HG02870 (cell line): ENCODE results near the gene PPM1H.
"Not testable (repeated sequence)": the region's sequence is repeated elsewhere in the genome, so short reads cannot be mapped to it uniquely, and the experiment has no call there.

Experiments
- ATAC-seq: cut with Tn5 transposase; IDR thresholded peaks from one replicate; pipeline ENCODE4 v1.9.1; 2021; ENCODE audit warnings: mild to moderate bottlenecking, moderate library complexity; ENCODE audit not compliant: unreplicated experiment

The PPM1H gene

GRCh38 chr12:62739266-62740015 lies 195.5 kb downstream of the PPM1H start:
- ATAC-seq, result no peak

DNA sequence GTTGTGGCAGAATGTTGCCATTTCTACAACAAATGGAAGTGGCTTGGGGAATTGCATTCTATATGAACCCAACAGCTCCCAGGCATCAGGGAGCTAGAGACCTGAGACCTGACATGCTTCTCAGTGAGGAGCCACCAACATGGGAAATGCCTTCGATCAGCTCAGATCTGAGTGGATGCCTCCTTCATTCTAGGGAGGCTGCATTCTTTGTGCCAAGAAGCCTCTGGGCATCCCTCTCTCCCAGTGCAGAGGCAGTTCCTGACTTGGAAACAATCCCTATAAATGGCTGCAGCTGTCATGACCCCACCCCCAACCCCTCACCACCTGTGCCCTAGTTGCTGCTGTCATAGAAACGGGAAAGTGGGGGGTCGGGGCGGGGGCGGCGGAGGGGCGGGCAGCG lies 196.3 kb downstream of the PPM1H start:
- no peak for ATAC-seq

- no peak for ATAC-seq
Measured at GRCh38 chr12:62738105-62738504, 196.8 kb downstream of the PPM1H start.

DNA sequence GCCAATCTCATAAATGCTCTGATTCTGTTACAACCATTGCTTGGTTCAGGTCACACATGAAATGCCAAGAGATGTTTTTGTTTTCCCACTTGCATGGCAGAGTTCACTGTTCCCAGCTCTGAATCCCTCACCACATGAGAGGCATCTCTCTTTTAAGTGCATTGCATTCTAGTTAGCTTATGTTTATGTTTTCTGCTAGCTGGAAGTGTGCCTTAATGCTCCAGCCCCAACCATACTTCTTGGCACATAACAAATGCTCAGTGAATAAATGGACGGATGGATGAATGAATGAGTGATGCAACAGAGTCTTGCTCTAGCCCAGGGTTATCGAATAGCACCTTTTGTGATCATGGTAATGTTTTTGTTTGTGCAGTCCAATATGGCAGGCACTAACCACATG lies 197.3 kb downstream of the PPM1H start:
- ATAC-seq, result no peak

DNA sequence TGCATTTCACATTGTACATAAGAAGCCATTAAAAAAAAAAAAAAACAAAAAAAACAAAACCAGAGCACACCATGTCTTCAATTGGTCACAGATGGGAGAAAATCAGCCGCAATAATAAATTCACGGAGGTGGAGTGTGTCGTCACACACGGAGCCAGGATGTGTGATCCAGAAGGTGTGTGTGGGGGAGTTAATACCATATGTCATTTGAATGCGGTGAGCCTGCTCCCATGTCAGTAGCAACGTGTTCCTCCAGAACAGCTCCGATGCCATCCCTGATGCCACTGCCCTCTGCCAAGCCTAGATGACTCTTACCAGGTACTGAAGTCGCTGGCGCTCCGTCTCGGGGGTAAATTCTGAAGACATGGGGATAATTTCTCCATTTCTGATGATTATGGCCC lies 197.8 kb downstream of the PPM1H start:
- no peak for ATAC-seq

DNA sequence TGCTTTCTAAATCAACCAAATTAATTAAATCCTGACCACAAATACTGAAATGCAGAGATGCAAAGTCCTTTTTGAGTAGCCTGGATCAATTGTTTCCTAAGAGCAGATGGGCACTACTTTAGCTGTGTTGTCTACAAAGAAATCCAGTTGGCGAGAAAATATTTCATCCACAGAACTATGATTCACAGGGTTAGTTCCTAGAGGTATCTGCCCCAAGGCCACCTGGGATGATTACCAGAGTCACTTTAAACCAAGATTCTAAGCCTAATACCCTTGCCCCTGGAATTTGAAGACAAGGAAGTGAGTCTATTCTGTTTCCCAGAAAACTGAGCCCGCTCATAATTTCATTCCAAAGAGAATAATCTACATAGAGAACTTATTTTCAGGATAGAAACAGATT lies 198.4 kb downstream of the PPM1H start:
- ATAC-seq, result no peak

DNA sequence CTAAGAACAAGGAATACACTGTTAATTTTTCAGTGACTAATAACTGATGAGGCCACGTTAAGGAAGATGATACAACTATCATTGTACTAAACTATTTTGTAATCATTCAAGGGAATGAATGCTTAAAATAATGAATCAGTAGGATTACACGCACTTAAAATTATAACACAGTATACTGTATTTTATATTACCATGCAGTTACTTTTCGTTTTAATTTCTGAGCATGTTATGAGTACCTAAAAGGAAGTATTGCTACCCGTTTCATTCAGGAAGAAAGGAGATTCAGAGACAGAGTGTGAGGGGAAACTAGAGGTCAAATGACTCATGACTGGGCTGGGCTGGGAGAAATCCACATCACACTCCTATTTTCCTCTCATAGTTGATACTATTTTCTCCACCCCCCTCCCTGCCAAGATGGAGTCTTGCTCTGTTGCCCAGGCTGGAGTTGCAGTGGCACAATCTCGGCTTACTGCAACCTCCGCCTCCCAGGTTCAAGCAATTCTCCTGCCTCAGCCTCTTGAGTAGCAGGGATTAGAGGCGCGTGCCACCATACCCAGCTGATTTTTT lies 202.0 kb downstream of the PPM1H start:
- ATAC-seq, result peak; percentile 47

GRCh38 chr12:62731055-62731820 lies 203.7 kb downstream of the PPM1H start:
- ATAC-seq, result peak; percentile 47

GRCh38 chr12:62730649-62731048 lies 204.3 kb downstream of the PPM1H start:
- ATAC-seq, result no peak

GRCh38 chr12:62729579-62730544 lies 205.1 kb downstream of the PPM1H start:
- ATAC-seq, result not testable (repeated sequence)

- ATAC-seq, result no peak
Measured at GRCh38 chr12:62728741-62729140, 206.2 kb downstream of the PPM1H start.

- ATAC-seq, result no peak
Measured at GRCh38 chr12:62726471-62726980, 208.4 kb downstream of the PPM1H start.

DNA sequence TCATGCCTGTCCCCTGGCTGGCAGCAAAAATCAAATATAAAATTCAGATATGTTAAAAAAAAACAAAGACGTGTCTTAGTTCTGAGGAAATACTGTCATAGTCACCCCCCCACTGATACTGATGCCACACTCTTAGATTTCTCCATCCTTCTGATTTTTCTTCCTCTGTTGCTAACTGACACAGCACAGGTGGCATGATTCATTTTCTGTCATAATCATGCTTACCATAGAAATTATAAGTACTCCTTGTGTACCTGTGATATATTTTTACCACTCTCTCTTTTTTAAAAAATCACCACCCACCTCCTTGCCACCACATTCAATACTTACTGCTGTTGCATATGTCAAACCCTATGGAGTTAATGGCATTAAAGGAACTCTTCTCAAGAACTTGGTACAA lies 209.2 kb downstream of the PPM1H start:
- ATAC-seq, result no peak

GRCh38 chr12:62724947-62725451 lies 210.0 kb downstream of the PPM1H start:
- ATAC-seq, result no peak

GRCh38 chr12:62724285-62724684 lies 210.7 kb downstream of the PPM1H start:
- ATAC-seq, result no peak

GRCh38 chr12:62722971-62723680 lies 211.8 kb downstream of the PPM1H start:
- ATAC-seq, result no peak

DNA sequence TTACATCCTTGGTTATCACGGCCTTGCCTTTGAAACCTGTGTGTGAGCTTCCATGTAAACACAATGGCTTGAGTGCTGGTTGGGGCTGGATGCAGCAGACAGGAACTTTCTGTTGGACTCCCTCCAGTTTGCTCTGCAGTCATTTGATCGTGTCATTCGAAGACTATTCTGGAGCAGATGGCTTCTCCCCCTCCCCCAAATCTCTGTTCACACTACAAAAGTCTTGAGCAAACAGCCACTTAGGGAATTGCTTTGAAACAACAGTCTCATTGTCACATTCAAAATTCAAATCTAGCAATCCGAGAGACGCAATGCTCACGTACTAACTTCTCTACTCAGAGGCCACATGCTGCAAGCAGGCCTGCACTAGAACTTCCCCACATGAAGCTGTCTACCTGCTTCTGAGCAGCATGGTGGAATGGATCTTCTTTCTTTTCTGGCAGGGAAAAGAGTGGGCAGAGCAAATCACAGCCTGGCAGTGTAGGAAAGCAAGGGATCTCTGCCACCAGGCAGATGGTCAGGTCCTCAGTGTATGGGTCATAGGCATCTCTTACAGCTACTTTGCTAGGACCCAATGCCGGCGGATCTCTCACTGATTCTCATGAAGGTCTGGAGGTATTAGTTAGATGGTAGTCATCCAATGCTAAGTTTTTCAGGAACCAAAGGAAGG lies 214.2 kb downstream of the PPM1H start:
- ATAC-seq, result no peak

DNA sequence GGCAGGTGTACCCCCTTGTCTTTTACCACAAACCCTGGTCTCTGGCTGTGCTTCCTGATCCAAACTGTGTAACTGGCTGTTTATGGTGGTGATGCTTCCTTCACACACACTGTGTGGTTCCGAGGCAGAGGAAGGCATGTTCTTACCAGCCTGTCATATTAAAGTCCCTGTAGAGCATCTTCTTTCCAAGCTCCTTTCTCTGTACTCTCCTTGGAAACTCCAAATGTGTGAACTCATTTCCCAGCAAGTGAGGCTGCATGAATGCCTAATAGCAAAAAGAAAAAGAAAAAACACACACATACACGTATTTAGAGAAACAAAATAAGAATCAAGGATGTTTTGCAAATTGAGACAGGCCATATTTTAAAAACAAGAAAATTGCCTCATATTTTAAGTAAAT lies 214.9 kb downstream of the PPM1H start:
- ATAC-seq, result no peak

DNA sequence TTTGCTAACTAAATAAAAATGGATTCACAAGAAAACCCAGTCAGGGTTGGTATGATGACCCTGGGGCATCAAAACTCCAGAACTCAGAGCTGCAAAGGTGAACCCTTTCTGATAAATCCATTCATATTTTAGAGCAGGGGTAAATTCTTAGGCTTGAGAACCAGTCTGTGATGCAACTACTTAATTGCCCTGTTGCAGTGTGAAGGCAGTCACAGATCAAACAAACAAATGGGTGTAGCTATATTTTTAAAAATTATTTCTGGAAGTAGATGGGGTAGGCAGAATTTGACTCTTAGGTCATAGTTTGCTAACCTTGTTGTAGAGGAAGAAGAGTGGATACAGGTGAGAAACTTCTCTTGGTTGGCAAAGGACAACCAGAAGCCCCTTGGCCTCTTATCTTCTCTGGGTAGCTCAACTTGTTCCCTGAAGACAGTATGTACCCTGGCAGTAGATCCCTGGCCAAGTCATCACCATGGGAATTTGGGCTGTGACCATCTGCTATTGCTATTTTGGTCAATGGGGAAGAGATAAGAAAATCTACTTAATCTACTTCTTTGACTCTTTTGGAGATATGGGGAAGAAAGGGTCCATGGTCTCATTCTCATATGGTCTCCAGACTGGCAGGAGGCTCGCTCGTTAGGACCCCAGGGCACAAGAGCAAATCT lies 216.1 kb downstream of the PPM1H start:
- ATAC-seq, result no peak
